Measurements from ENCODE around the gene ALOX12.

GRCh38 chr17:6981426-6981825 is 14.4 kb upstream of the ALOX12 start:
- TF ChIP-seq POLR2A (IDR thresholded peaks at IDR 0.05; ENCODE audit: low read length), result no peak
- TF ChIP-seq GATA1 (IDR thresholded peaks at IDR 0.05; ENCODE audit: low read depth, low read length), result no peak

Measured in erythroblast (primary cell).